ENCODE measurements around the gene PPP5C. TPM values are rescaled to one million over a fixed set of nuclear protein-coding genes. Genes with fewer than 3 reads are reported as not detected.

Gene PPP5C
- total and polyA plus RNA-seq, 9 of the 15 experiments (the other 6 are each of a cell fraction or from before 2014, with no cell fraction given), result 1.9 to 166 (median 108) TPM

GRCh38 chr19:46374536-46375475 is 27.9 kb downstream of the PPP5C start:
- DNase-seq (ENCODE audit: extremely low read depth in 1 of 4, low spot score in 3 of 4), result no peak
- peaks cover 86% of the 10 kb centered on the region for H3K36me3 ChIP-seq (ENCODE audit: control insufficient read depth, insufficient read depth, low read length)
- in situ Hi-C loops (cut with MboI), result no loop called here
- peaks cover 19% of the 10 kb centered on the region for H3K79me2 ChIP-seq (ENCODE audit: control insufficient read depth, insufficient read depth, low read length)
- ChIA-PET POLR2A (interaction anchor here (0.7 to 2.9 kb wide), 2 partner anchors 11 to 1465 kb away, joined by 4 to 10 read pairs; no protein-coding TSS in a partner anchor), CTCF (ENCODE audit: low intra/inter-chr PET ratio) (interaction anchor here (0.7 kb wide), 1 partner anchor 13 kb away, joined by 3 read pairs; no protein-coding TSS in a partner anchor)
- peaks cover 10% of the 10 kb centered on the region; the same call in 1 of the 2 replicates for H4K20me1 ChIP-seq (replicated peaks; ENCODE audit: control insufficient read depth, insufficient read depth, low read length)
- no peak overlapping the region for H3K9ac ChIP-seq (ENCODE audit: insufficient read depth in 1 of 2, low read depth in 2 of 2, low read length in 2 of 2)
- WGBS (ENCODE audit: insufficient coverage, low coverage, missing lambda C conversion rate), result 91% methylated on average over 19 of the region's 21 CpGs
- TF ChIP-seq PHF8 (IDR thresholded peaks at IDR 0.05; ENCODE audit: borderline replicate concordance, low read length) (no peak), NCOA4 (IDR thresholded peaks at IDR 0.05; ENCODE audit: partially characterized antibody) (no peak), ZNF239 (CRISPR knock-in tag; IDR thresholded peaks at IDR 0.05) (no peak), ETV6 (IDR thresholded peaks at IDR 0.05; ENCODE audit: borderline replicate concordance in 1 of 2, low read depth in 2 of 2, low read length in 1 of 2) (no peak), ETV6 (CRISPR knock-in tag; IDR thresholded peaks at IDR 0.05; ENCODE audit: borderline replicate concordance) (no peak), TARDBP (IDR thresholded peaks at IDR 0.05) (no peak), ZBTB12 (CRISPR knock-in tag; IDR thresholded peaks at IDR 0.05) (no peak), POLR2AphosphoS5 (IDR thresholded peaks at IDR 0.05; ENCODE audit: control insufficient read depth, insufficient read depth, low read depth, low read length) (no peak)
- FAIRE-seq, result no peak
- peaks cover 0 to 12% of the 10 kb centered on the region in 2 experiments; a peak in 1 of 5 replicates for H3K4me1 ChIP-seq (replicated peaks in 1 of 2; ENCODE audit: control insufficient read depth in 2 of 2, insufficient read depth in 2 of 2, low read length in 2 of 2)
- H3K4me3 ChIP-seq, result no peak overlapping the region
- H3K9me1 ChIP-seq (ENCODE audit: control insufficient read depth, insufficient read depth, low read length), result no peaks in the 10 kb centered on the region
- H3K9me3 ChIP-seq (replicated peaks; ENCODE audit: control insufficient read depth, insufficient read depth, low read depth, low read length), result no peaks in the 10 kb centered on the region
- no peak overlapping the region for H2AFZ ChIP-seq (ENCODE audit: low read depth, low read length)
- ATAC-seq, result no peak
- no peaks in the 10 kb centered on the region for H3K27me3 ChIP-seq (ENCODE audit: control insufficient read depth in 2 of 2, insufficient read depth in 2 of 2, low read length in 2 of 2)
- intact Hi-C loops (cut with micrococcal nuclease), result no loop called here
- no peak overlapping the region for H3K4me2 ChIP-seq (ENCODE audit: insufficient read depth, low read length)
- no TSS peak for BruUV-seq (replicated peaks)
- H3K27ac ChIP-seq (ENCODE audit: extremely low read depth, low read depth, low read length), result no peak overlapping the region
